A549 (cell line): ENCODE data around the gene WDHD1. TPM values are rescaled to one million over a fixed set of nuclear protein-coding genes. Genes with fewer than 3 reads are reported as not detected.

ENCODE experiments used
- ATAC-seq, 2 experiments: fragments of 200-7000 bp in 1 of 2; fragments of >200 bp in 1 of 2; cut with Nextera tagmentation in 1 of 2; cut with Tn5 transposase in 1 of 2; 3 replicates each; pipeline versions ENCODE4 v1.8.0 to v1.9.1; 2018 to 2020; ENCODE audit warnings: mild to moderate bottlenecking in 1 of 2, moderate library complexity in 1 of 2
- CTCF ChIA-PET: fragments of 300-600 bp; sonication (Branson Sonifier 250); formaldehyde crosslinking; extraction: SDS; loops from one replicate; lab custom pipeline; 2021; ENCODE audit warnings: antibody characterized with exemption, inconsistent platforms; lab: Yijun Ruan, JAX
- POLR2A ChIA-PET: fragments of 350-600 bp; formaldehyde crosslinking; extraction: SDS; loops from one replicate; lab custom pipeline; 2021; ENCODE audit warnings: antibody characterized with exemption, inconsistent platforms; lab: Yijun Ruan, JAX
- DNase-seq, 2 experiments: peaks; one replicate each; pipeline versions ENCODE4 v3.0.0 to v3.0.0-alpha.2; 2011 to 2016; ENCODE audit warnings: low read depth in 1 of 2, low spot score in 1 of 2
- FAIRE-seq: peaks from 2 replicates; lab custom pipeline; 2011; peaks lifted over from hg19 to GRCh38; lab: Jason Lieb, UNC
- H3K27ac ChIP-seq, 2 experiments: fragments of >200 bp; sonication (Bioruptor Twin); formaldehyde crosslinking; 3 replicates each; pipeline ENCODE4 v1.5.1; 2016 to 2017
- H3K4me1 ChIP-seq: fragments of >200 bp; sonication (Bioruptor Twin); formaldehyde crosslinking; 3 replicates; pipeline ENCODE4 v1.6.1; 2016
- H3K4me2 ChIP-seq: fragments of >200 bp; sonication (Bioruptor Twin); formaldehyde crosslinking; 3 replicates; pipeline ENCODE4 v1.6.1; 2016
- H3K4me3 ChIP-seq: fragments of >200 bp; sonication (Bioruptor Twin); formaldehyde crosslinking; 3 replicates; pipeline ENCODE4 v1.5.1; 2016
- H3K9me3 ChIP-seq: fragments of >200 bp; sonication (Bioruptor Twin); formaldehyde crosslinking; 3 replicates; pipeline ENCODE4 v1.6.1; 2016
- BCL3 ChIP-seq: fragments of >200 bp; sonication (Bioruptor Twin); formaldehyde crosslinking; IDR thresholded peaks from 3 replicates; pipeline ENCODE4 v1.6.1; 2016
- CBX8 ChIP-seq: fragments of 200-600 bp; sonication (generic); IDR thresholded peaks from 2 replicates; pipeline ENCODE4 v1.6.1; 2016
- CEBPB ChIP-seq, 2 experiments: fragments of >200 bp in 1 of 2; sonication (Bioruptor Twin) in 1 of 2; formaldehyde crosslinking in 1 of 2; IDR thresholded peaks; 2 replicates each; pipeline ENCODE4 v1.6.1; 2012 to 2016
- CTCF ChIP-seq: fragments of >200 bp; sonication (Bioruptor Twin); formaldehyde crosslinking; IDR thresholded peaks from 3 replicates; pipeline ENCODE4 v1.5.1; 2016
- EHF ChIP-seq: fragments of 250-450 bp; sonication (Bioruptor Pico); IDR thresholded peaks from 2 replicates; pipeline ENCODE4 v1.5.0; 2020; ENCODE audit warnings: mild to moderate bottlenecking
- EHMT2 ChIP-seq: fragments of 200-600 bp; sonication (generic); IDR thresholded peaks from 2 replicates; pipeline ENCODE4 v1.6.1; 2016; ENCODE audit warnings: antibody characterized with exemption, low read depth, mild to moderate bottlenecking, moderate library complexity
- ELK1 ChIP-seq: fragments of 150-350 bp; IDR thresholded peaks from 2 replicates; pipeline ENCODE4 v1.6.1; 2014; ENCODE audit warnings: low read depth, mild to moderate bottlenecking, low read length
- EP300 ChIP-seq, 2 experiments: fragments of >200 bp; sonication (Bioruptor Twin); formaldehyde crosslinking; IDR thresholded peaks; 2 replicates in 1 of 2; 3 replicates in 1 of 2; pipeline ENCODE4 v1.6.1; 2016 to 2017
- ESRRA ChIP-seq: fragments of 150-350 bp; IDR thresholded peaks from 2 replicates; pipeline ENCODE4 v1.6.1; 2014; ENCODE audit warnings: mild to moderate bottlenecking, low read length, borderline replicate concordance
- FOSB ChIP-seq: fragments of 250-450 bp; sonication (Bioruptor Pico); IDR thresholded peaks from 2 replicates; pipeline ENCODE4 v1.5.0; 2020; ENCODE audit warnings: mild to moderate bottlenecking, moderate library complexity
- FOSL2 ChIP-seq, 2 experiments: fragments of 450-650 bp in 1 of 2; fragments of >200 bp in 1 of 2; sonication (Bioruptor Twin) in 1 of 2; formaldehyde crosslinking; IDR thresholded peaks; 2 replicates each; pipeline versions ENCODE4 v1.5.0 to v1.6.1; 2016 to 2020; ENCODE audit warnings: mild to moderate bottlenecking in 1 of 2, moderate library complexity in 1 of 2
- GATA3 ChIP-seq: IDR thresholded peaks from 2 replicates; pipeline ENCODE4 v1.6.1; 2012; ENCODE audit warnings: borderline replicate concordance
- HEYL ChIP-seq: fragments of 250-450 bp; sonication (Bioruptor Pico); IDR thresholded peaks from 2 replicates; pipeline ENCODE4 v1.8.0; 2021; ENCODE audit warnings: mild to moderate bottlenecking, moderate library complexity
- HMGXB4 ChIP-seq: fragments of 250-450 bp; sonication (Bioruptor Pico); IDR thresholded peaks from 2 replicates; pipeline ENCODE4 v1.5.0; 2021; ENCODE audit warnings: mild to moderate bottlenecking, moderate library complexity, borderline replicate concordance
- HOXA7 ChIP-seq: fragments of 250-450 bp; sonication (Bioruptor Pico); IDR thresholded peaks from 2 replicates; pipeline ENCODE4 v1.5.0; 2020; ENCODE audit warnings: mild to moderate bottlenecking, moderate library complexity
- HOXB13 ChIP-seq: fragments of 250-450 bp; sonication (Bioruptor Pico); IDR thresholded peaks from 2 replicates; pipeline ENCODE4 v1.5.0; 2020; ENCODE audit warnings: low read depth, mild to moderate bottlenecking, moderate library complexity
- HOXB5 ChIP-seq: fragments of 250-450 bp; sonication (Bioruptor Pico); IDR thresholded peaks from 2 replicates; pipeline ENCODE4 v1.5.0; 2020; ENCODE audit warnings: mild to moderate bottlenecking, moderate library complexity
- MAFK ChIP-seq: fragments of 450-650 bp; IDR thresholded peaks from 2 replicates; pipeline ENCODE4 v1.6.1; 2014; ENCODE audit not compliant: partially characterized antibody
- MAX ChIP-seq: IDR thresholded peaks from 2 replicates; pipeline ENCODE4 v1.6.1; 2012
- MAZ ChIP-seq: fragments of 150-350 bp; IDR thresholded peaks from 2 replicates; pipeline ENCODE4 v1.6.1; 2014; ENCODE audit warnings: antibody characterized with exemption, low read depth, low read length, borderline replicate concordance
- MYC ChIP-seq: IDR thresholded peaks from 2 replicates; pipeline ENCODE4 v1.6.1; 2012; ENCODE audit warnings: mild to moderate bottlenecking, inconsistent platforms, low read length, improper control_type of control experiment, borderline replicate concordance
- NFE2L2 ChIP-seq: fragments of 150-350 bp; conservative IDR thresholded peaks from 2 replicates; pipeline ENCODE4 v1.6.1; 2014; ENCODE audit warnings: low read length
- POLR2A ChIP-seq: IDR thresholded peaks from 2 replicates; pipeline ENCODE4 v1.6.1; 2012; ENCODE audit warnings: mild to moderate bottlenecking, low read length
- RAD21 ChIP-seq, 2 experiments: fragments of >200 bp in 1 of 2; sonication (Bioruptor Twin) in 1 of 2; formaldehyde crosslinking in 1 of 2; IDR thresholded peaks in 1 of 2; conservative IDR thresholded peaks in 1 of 2; 2 replicates in 1 of 2; 3 replicates in 1 of 2; pipeline ENCODE4 v1.6.1; 2012 to 2018; ENCODE audit warnings: inconsistent platforms in 1 of 2
- RNF2 ChIP-seq: fragments of 200-600 bp; sonication (generic); IDR thresholded peaks from 2 replicates; pipeline ENCODE4 v1.6.1; 2016; ENCODE audit warnings: low read depth, mild to moderate bottlenecking, antibody characterized with exemption, moderate library complexity, borderline replicate concordance
- SMC3 ChIP-seq: fragments of >200 bp; sonication (Bioruptor Twin); formaldehyde crosslinking; IDR thresholded peaks from 3 replicates; pipeline ENCODE4 v1.6.1; 2018; ENCODE audit warnings: inconsistent platforms
- SREBF2 ChIP-seq: fragments of 450-650 bp; IDR thresholded peaks from 2 replicates; pipeline ENCODE4 v1.6.1; 2014; ENCODE audit warnings: mild to moderate bottlenecking, moderate library complexity
- TFCP2L1 ChIP-seq: fragments of 250-450 bp; sonication (Bioruptor Pico); IDR thresholded peaks from 2 replicates; pipeline ENCODE4 v1.5.0; 2021; ENCODE audit warnings: mild to moderate bottlenecking
- USF2 ChIP-seq: fragments of 450-650 bp; IDR thresholded peaks from 2 replicates; pipeline ENCODE4 v1.6.1; 2014; ENCODE audit warnings: antibody characterized with exemption
- WGBS: methylation state at CpG from one replicate; pipeline ENCODE4 v1.1.6; 2017; ENCODE audit errors: missing lambda C conversion rate; 5-methylcytosine and 5-hydroxymethylcytosine counted together
- polyA plus RNA-seq, 4 experiments: library from polyadenylated mRNA; depleted of rRNA in 3 of 4; stranded (reverse); fragments of >200 nt; fragmentation: RNase III in 1 of 4; extraction: RNeasy Plus Mini Kit Qiagen cat#74134 plus additional on column Dnase treatment in 1 of 4; gene quantifications; 2 replicates in 3 of 4; 3 replicates in 1 of 4; pipeline ENCODE4 v1.2.3, GENCODE V29; 2011 to 2017

Gene WDHD1
- polyA plus RNA-seq, 2 of the 4 experiments (the other 2 are of a cell fraction): 16.3 to 35.6 TPM

GRCh38 chr14:54975856-54976255 is 51.0 kb downstream of the WDHD1 start:
- no peak for ATAC-seq
- POLR2A ChIA-PET: no interaction called here
- CTCF ChIA-PET: no interaction called here
- Histone ChIP-seq H3K27ac (peak overlapping the region in 1 of 2 experiments; percentile 50; a peak in 2 of 6 replicates), H3K4me1 (peaks cover 6% of the 10 kb centered on the region; the same call in 1 of the 3 replicates), H3K4me3 (no peak overlapping the region), H3K9me3 (no peaks in the 10 kb centered on the region), H3K4me2 (no peak overlapping the region)
- 90% methylated on average over 3 of the region's 3 CpGs for WGBS
- DNase-seq: peak in 1 of 2 experiments; percentile 4
- TF ChIP-seq TFCP2L1 (no peak), EHF (CRISPR knock-in tag) (no peak), HOXB13 (CRISPR knock-in tag) (no peak), ELK1 (no peak), RNF2 (no peak), ESRRA (no peak), POLR2A (no peak), MYC (no peak), FOSB (CRISPR knock-in tag) (no peak), NFE2L2 (no peak), USF2 (no peak), MAX (no peak), RAD21 (conservative IDR thresholded peaks at IDR 0.05 in 1 of 2, IDR thresholded peaks at IDR 0.05 in 1 of 2) (no peak), SREBF2 (no peak)
- no peak for FAIRE-seq

- ATAC-seq (no peak), DNase-seq (no peak), FAIRE-seq (no peak)
- ChIA-PET POLR2A (no interaction called here), CTCF (interaction anchor here (0.7 kb wide), 1 partner anchor 77 kb away, joined by 4 read pairs; the partner anchor contains the start of gene MAPK1IP1L)
- 84% methylated on average over 5 of the region's 5 CpGs for WGBS
- Histone ChIP-seq H3K9me3 (no peaks in the 10 kb centered on the region), H3K4me2 (no peak overlapping the region), H3K4me3 (no peak overlapping the region), H3K4me1 (peaks cover 6% of the 10 kb centered on the region; the same call in 1 of the 3 replicates), H3K27ac (no peak overlapping the region)
- TF ChIP-seq HEYL (CRISPR knock-in tag) (no peak), SMC3 (no peak), HOXB5 (CRISPR knock-in tag) (no peak), EP300 (IDR thresholded peaks at IDR 0.05) (no peak), CTCF (no peak), MAFK (no peak), ELK1 (no peak), ESRRA (no peak), HMGXB4 (CRISPR knock-in tag) (no peak), TFCP2L1 (no peak), FOSL2 (IDR thresholded peaks at IDR 0.05) (no peak), FOSL2 (CRISPR knock-in tag; IDR thresholded peaks at IDR 0.05) (no peak), GATA3 (no peak), RNF2 (no peak), HOXA7 (CRISPR knock-in tag) (no peak), EHMT2 (no peak), BCL3 (no peak), CBX8 (no peak), CEBPB (IDR thresholded peaks at IDR 0.05) (no peak), MAZ (no peak)
Measured at GRCh38 chr14:54974788-54975414, 52.0 kb downstream of the WDHD1 start.
